ENCODE results near the gene ADCY4.

ADCY4 gene

GRCh38 chr14:24368212-24368561 is 33.3 kb upstream of the ADCY4 start:
- Histone ChIP-seq H4K8ac (ENCODE audit: low read length) (peak overlapping the region; percentile 95), H3K18ac (ENCODE audit: low read depth in 1 of 2, low read length in 2 of 2) (peak overlapping the region; percentile 96 to 98), H2BK15ac (ENCODE audit: low read depth, poor library complexity, severe bottlenecking) (peak overlapping the region; percentile 99), H3K23ac (ENCODE audit: low read length in 2 of 2) (peak overlapping the region; percentile 31 to 54), H3K27ac (ENCODE audit: low read length, poor library complexity, severe bottlenecking) (peak overlapping the region; percentile 52), H3K27me3 (ENCODE audit: control insufficient read depth in 1 of 2, insufficient read depth in 1 of 2, low read length in 2 of 2) (no peaks in the 10 kb centered on the region), H3K4me2 (ENCODE audit: low read length, poor library complexity, severe bottlenecking) (peak overlapping the region; percentile 99), H3K36me3 (ENCODE audit: control insufficient read depth in 1 of 2, insufficient read depth in 2 of 2, low read depth in 1 of 2, low read length in 2 of 2) (peaks cover 20 to 35% of the 10 kb centered on the region in 2 experiments), H2AK5ac (ENCODE audit: low read length, severe bottlenecking) (no peak overlapping the region), H3K79me1 (replicated peaks; ENCODE audit: low read length, poor library complexity, severe bottlenecking) (peaks cover 12% of the 10 kb centered on the region), H2BK120ac (ENCODE audit: low read depth, low read length) (peak overlapping the region; percentile 100), H3K9ac (ENCODE audit: low read length) (peak overlapping the region; percentile 98), H2BK12ac (ENCODE audit: low read length in 2 of 2) (peak overlapping the region in 1 of 2 experiments; percentile 51), H2AFZ (ENCODE audit: low read depth, low read length) (peak overlapping the region; percentile 11), H3K4me1 (ENCODE audit: control insufficient read depth, insufficient read depth, low read depth, low read length) (peaks cover 33% of the 10 kb centered on the region), H4K91ac (ENCODE audit: low read length) (peak overlapping the region; percentile 90), H2BK5ac (ENCODE audit: low read depth, low read length, poor library complexity, severe bottlenecking) (peak overlapping the region; percentile 32), H3K14ac (ENCODE audit: low read length in 2 of 2) (peak overlapping the region; percentile 69 to 94), H3K9me3 (ENCODE audit: control insufficient read depth, low read length) (no peaks in the 10 kb centered on the region), H3K4ac (ENCODE audit: low read depth in 1 of 2, low read length in 2 of 2) (peak overlapping the region; percentile 96 to 98), H3K4me3 (ENCODE audit: insufficient read depth in 1 of 2, low read depth in 1 of 2, low read length in 2 of 2) (peak overlapping the region; percentile 81 to 89)
- WGBS, result 3% methylated on average over 14 of the region's 15 CpGs
- no peak for DNase-seq

DNA sequence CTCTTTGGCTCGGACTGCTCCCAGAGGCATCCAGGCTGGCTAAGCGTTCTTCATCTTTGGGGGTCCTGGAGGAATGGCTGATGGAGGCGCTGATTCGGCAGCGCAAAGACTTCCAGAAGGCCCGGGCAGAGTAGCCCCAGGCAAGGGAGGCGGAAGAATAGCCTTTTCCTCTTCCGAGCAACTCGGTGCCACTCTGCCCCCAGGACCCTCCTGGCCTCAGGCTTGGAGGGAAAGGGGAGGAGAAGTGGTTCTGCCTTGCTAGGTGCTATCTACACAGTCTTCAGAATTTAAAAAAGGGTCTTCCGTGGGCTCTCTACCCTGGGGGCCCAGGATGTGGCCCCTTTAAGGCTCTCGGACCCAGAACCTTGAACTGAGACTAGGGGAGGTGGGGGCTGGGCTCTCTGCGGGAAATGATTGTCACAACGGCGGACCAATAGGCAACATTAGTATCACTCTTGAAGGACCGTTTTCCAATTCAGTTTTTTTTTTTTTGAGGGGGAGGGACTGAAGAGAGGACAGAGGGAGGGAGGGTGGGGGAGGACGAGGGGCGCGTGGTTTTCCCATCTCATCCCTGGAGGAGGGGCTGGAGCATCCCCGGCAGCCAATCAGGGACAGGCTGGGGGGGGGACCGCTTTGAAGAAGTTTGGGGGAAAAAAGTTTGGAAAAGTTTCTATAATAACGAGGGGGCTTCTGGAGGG is 32.8 kb upstream of the ADCY4 start, which contains the start of gene NFATC4:
Gene NFATC4, plus strand, starts transcription at position 671 of the 698 bp plus-strand sequence. CDS start 157 bp downstream, outside the sequence.
- H2BK120ac ChIP-seq (ENCODE audit: low read depth, low read length), result peak within 1 kb of the TSS; percentile 100
- H3K23ac ChIP-seq (ENCODE audit: low read length in 2 of 2), result peak within 1 kb of the TSS; percentile 54 to 90
- H2AFZ ChIP-seq (ENCODE audit: low read depth, low read length), result peak within 1 kb of the TSS; percentile 11
- peaks cover 12% of the 10 kb centered on the region for H3K79me1 ChIP-seq (replicated peaks; ENCODE audit: low read length, poor library complexity, severe bottlenecking)
- H2BK15ac ChIP-seq (ENCODE audit: low read depth, poor library complexity, severe bottlenecking), result peak within 1 kb of the TSS; percentile 99
- H4K8ac ChIP-seq (ENCODE audit: low read length), result peak within 1 kb of the TSS; percentile 99
- peak within 1 kb of the TSS; percentile 98 for H3K9ac ChIP-seq (ENCODE audit: low read length)
- H2BK12ac ChIP-seq (ENCODE audit: low read length in 2 of 2), result peak within 1 kb of the TSS; percentile 83 to 94
- H3K9me3 ChIP-seq (ENCODE audit: control insufficient read depth, low read length), result no peaks in the 10 kb centered on the region
- H3K18ac ChIP-seq (ENCODE audit: low read depth in 1 of 2, low read length in 2 of 2), result peak within 1 kb of the TSS; percentile 96 to 98
- WGBS, result under 1% methylated on average over 17 of the region's 21 CpGs
- peak within 1 kb of the TSS; percentile 44 for H2AK5ac ChIP-seq (ENCODE audit: low read length, severe bottlenecking)
- H3K4ac ChIP-seq (ENCODE audit: low read depth in 1 of 2, low read length in 2 of 2), result peak within 1 kb of the TSS; percentile 99
- peaks cover 17 to 29% of the 10 kb centered on the region in 2 experiments for H3K36me3 ChIP-seq (ENCODE audit: control insufficient read depth in 1 of 2, insufficient read depth in 2 of 2, low read depth in 1 of 2, low read length in 2 of 2)
- peak; percentile 98 for DNase-seq
- H3K4me1 ChIP-seq (ENCODE audit: control insufficient read depth, insufficient read depth, low read depth, low read length), result peaks cover 33% of the 10 kb centered on the region
- H3K4me3 ChIP-seq (ENCODE audit: insufficient read depth in 1 of 2, low read depth in 1 of 2, low read length in 2 of 2), result peak within 1 kb of the TSS; percentile 81 to 89
- H3K27me3 ChIP-seq (ENCODE audit: control insufficient read depth in 1 of 2, insufficient read depth in 1 of 2, low read length in 2 of 2), result no peaks in the 10 kb centered on the region
- peak within 1 kb of the TSS; percentile 94 for H3K14ac ChIP-seq (ENCODE audit: low read length in 2 of 2)
- peak within 1 kb of the TSS; percentile 73 for H2BK5ac ChIP-seq (ENCODE audit: low read depth, low read length, poor library complexity, severe bottlenecking)
- peak within 1 kb of the TSS; percentile 93 for H3K27ac ChIP-seq (ENCODE audit: low read length, poor library complexity, severe bottlenecking)
- H4K91ac ChIP-seq (ENCODE audit: low read length), result peak within 1 kb of the TSS; percentile 99
- H3K4me2 ChIP-seq (ENCODE audit: low read length, poor library complexity, severe bottlenecking), result peak within 1 kb of the TSS; percentile 99

- Histone ChIP-seq H3K36me3 (ENCODE audit: control insufficient read depth in 1 of 2, insufficient read depth in 2 of 2, low read depth in 1 of 2, low read length in 2 of 2) (peaks cover 12 to 22% of the 10 kb centered on the region in 2 experiments), H3K4me2 (ENCODE audit: low read length, poor library complexity, severe bottlenecking) (peak overlapping the region; percentile 85), H3K27me3 (ENCODE audit: control insufficient read depth in 1 of 2, insufficient read depth in 1 of 2, low read length in 2 of 2) (peaks cover 0 to 3% of the 10 kb centered on the region in 2 experiments), H3K18ac (ENCODE audit: low read depth in 1 of 2, low read length in 2 of 2) (peak overlapping the region; percentile 95 to 98), H3K23ac (ENCODE audit: low read length in 2 of 2) (peak overlapping the region in 1 of 2 experiments; percentile 79), H3K4me3 (ENCODE audit: insufficient read depth in 1 of 2, low read depth in 1 of 2, low read length in 2 of 2) (peak overlapping the region; percentile 53 to 81), H3K4me1 (ENCODE audit: control insufficient read depth, insufficient read depth, low read depth, low read length) (peaks cover 28% of the 10 kb centered on the region), H4K8ac (ENCODE audit: low read length) (peak overlapping the region; percentile 99), H2BK12ac (ENCODE audit: low read length in 2 of 2) (peak overlapping the region; percentile 83 to 94), H4K91ac (ENCODE audit: low read length) (peak overlapping the region; percentile 99), H2BK120ac (ENCODE audit: low read depth, low read length) (peak overlapping the region; percentile 100), H3K14ac (ENCODE audit: low read length in 2 of 2) (peak overlapping the region in 1 of 2 experiments; percentile 65), H3K9me3 (ENCODE audit: control insufficient read depth, low read length) (no peaks in the 10 kb centered on the region), H2AFZ (ENCODE audit: low read depth, low read length) (peak overlapping the region; percentile 6), H3K4ac (ENCODE audit: low read depth in 1 of 2, low read length in 2 of 2) (peak overlapping the region; percentile 99), H2BK5ac (ENCODE audit: low read depth, low read length, poor library complexity, severe bottlenecking) (peak overlapping the region; percentile 73), H2BK15ac (ENCODE audit: low read depth, poor library complexity, severe bottlenecking) (peak overlapping the region; percentile 95), H3K9ac (ENCODE audit: low read length) (peak overlapping the region; percentile 92), H3K79me1 (replicated peaks; ENCODE audit: low read length, poor library complexity, severe bottlenecking) (peaks cover 12% of the 10 kb centered on the region), H3K27ac (ENCODE audit: low read length, poor library complexity, severe bottlenecking) (peak overlapping the region; percentile 93), H2AK5ac (ENCODE audit: low read length, severe bottlenecking) (no peak overlapping the region)
- under 1% methylated on average over 12 of the region's 40 CpGs for WGBS
- peak; percentile 97 for DNase-seq
These were observed 32.0 kb upstream of the ADCY4 start for GRCh38 chr14:24366721-24367513.

DNA sequence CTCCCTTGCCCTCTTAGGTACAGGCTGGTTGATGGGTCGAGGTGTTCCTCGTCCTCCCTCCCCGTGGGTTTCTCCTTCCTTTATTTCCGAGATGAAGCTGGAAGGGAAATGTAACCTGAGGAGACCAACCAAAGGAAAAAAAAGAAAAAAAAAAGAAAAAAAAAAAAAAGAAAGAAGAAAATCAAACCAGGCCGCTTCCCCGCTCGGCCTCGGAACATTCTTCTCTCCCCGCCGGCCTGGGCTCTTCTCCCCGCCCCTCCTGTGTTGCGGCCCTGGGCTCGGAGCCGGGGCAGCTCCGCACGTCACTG is 31.5 kb upstream of the ADCY4 start:
- Histone ChIP-seq H2BK12ac (ENCODE audit: low read length in 2 of 2) (peak overlapping the region in 1 of 2 experiments; percentile 92), H3K36me3 (ENCODE audit: control insufficient read depth in 1 of 2, insufficient read depth in 2 of 2, low read depth in 1 of 2, low read length in 2 of 2) (peaks cover 12 to 16% of the 10 kb centered on the region in 2 experiments), H4K8ac (ENCODE audit: low read length) (peak overlapping the region; percentile 90), H4K91ac (ENCODE audit: low read length) (peak overlapping the region; percentile 89), H3K23ac (ENCODE audit: low read length in 2 of 2) (no peak overlapping the region), H3K27ac (ENCODE audit: low read length, poor library complexity, severe bottlenecking) (peak overlapping the region; percentile 93), H3K79me1 (replicated peaks; ENCODE audit: low read length, poor library complexity, severe bottlenecking) (peaks cover 11% of the 10 kb centered on the region), H2BK15ac (ENCODE audit: low read depth, poor library complexity, severe bottlenecking) (peak overlapping the region; percentile 81), H3K27me3 (ENCODE audit: control insufficient read depth in 1 of 2, insufficient read depth in 1 of 2, low read length in 2 of 2) (peaks cover 0 to 6% of the 10 kb centered on the region in 2 experiments), H3K4me2 (ENCODE audit: low read length, poor library complexity, severe bottlenecking) (peak overlapping the region; percentile 85), H3K9me3 (ENCODE audit: control insufficient read depth, low read length) (no peaks in the 10 kb centered on the region), H3K9ac (ENCODE audit: low read length) (peak overlapping the region; percentile 92), H2BK5ac (ENCODE audit: low read depth, low read length, poor library complexity, severe bottlenecking) (peak overlapping the region; percentile 73), H2AK5ac (ENCODE audit: low read length, severe bottlenecking) (no peak overlapping the region), H3K4ac (ENCODE audit: low read depth in 1 of 2, low read length in 2 of 2) (peak overlapping the region in 1 of 2 experiments; percentile 84), H3K14ac (ENCODE audit: low read length in 2 of 2) (no peak overlapping the region), H2AFZ (ENCODE audit: low read depth, low read length) (no peak overlapping the region), H3K4me3 (ENCODE audit: insufficient read depth in 1 of 2, low read depth in 1 of 2, low read length in 2 of 2) (peak overlapping the region; percentile 53 to 81), H3K18ac (ENCODE audit: low read depth in 1 of 2, low read length in 2 of 2) (peak overlapping the region; percentile 14 to 87), H3K4me1 (ENCODE audit: control insufficient read depth, insufficient read depth, low read depth, low read length) (peaks cover 28% of the 10 kb centered on the region), H2BK120ac (ENCODE audit: low read depth, low read length) (peak overlapping the region; percentile 100)
- DNase-seq, result no peak
- 6% methylated on average over 11 of the region's 16 CpGs for WGBS

Measured in mesenchymal stem cell (in vitro differentiated cells and primary cell).